Spleen (tissue), 7 donors: ENCODE measurements around the gene IKBKG.
"Not testable (repeated sequence)": the region's sequence is repeated elsewhere in the genome, so short reads cannot be mapped to it uniquely, and the experiment has no call there.

Source experiments
- POLR2AphosphoS5 ChIP-seq, 3 donors: sonication (generic); formaldehyde crosslinking; IDR thresholded peaks; one replicate each; pipeline ENCODE4 v1.5.1; 2017; ENCODE audit warnings: antibody characterized with exemption in 3 of 3
- TF ChIP-seq, protein P1 (sequence below), 11 experiments: fragments of 200-600 bp in 7 of 11; fragments of 450-650 bp in 4 of 11; sonication (generic) in 4 of 11; IDR thresholded peaks in 8 of 11; conservative IDR thresholded peaks in 3 of 11; 1 replicate in 7 of 11; 2 replicates in 4 of 11; pipeline versions ENCODE4 v1.4.0 to v1.8.0; 2016 to 2021; ENCODE audit warnings: antibody characterized with exemption in 11 of 11, inconsistent platforms in 4 of 11, mild to moderate bottlenecking in 1 of 11
- donor health status: DM: no; HTN: no; CAD: no; lungs with moderate emphysema.
- donor health status: DM: no; HTN: no; CAD: no.
- donor health status: DM: no; HTN: no; CAD: no.

GRCh38 chrX:154558896-154559295, 11.5 kb downstream of the IKBKG start:
- TF ChIP-seq POLR2AphosphoS5 (IDR thresholded peaks at IDR 0.05): not testable (repeated sequence)
- TF ChIP-seq, protein P1, sequence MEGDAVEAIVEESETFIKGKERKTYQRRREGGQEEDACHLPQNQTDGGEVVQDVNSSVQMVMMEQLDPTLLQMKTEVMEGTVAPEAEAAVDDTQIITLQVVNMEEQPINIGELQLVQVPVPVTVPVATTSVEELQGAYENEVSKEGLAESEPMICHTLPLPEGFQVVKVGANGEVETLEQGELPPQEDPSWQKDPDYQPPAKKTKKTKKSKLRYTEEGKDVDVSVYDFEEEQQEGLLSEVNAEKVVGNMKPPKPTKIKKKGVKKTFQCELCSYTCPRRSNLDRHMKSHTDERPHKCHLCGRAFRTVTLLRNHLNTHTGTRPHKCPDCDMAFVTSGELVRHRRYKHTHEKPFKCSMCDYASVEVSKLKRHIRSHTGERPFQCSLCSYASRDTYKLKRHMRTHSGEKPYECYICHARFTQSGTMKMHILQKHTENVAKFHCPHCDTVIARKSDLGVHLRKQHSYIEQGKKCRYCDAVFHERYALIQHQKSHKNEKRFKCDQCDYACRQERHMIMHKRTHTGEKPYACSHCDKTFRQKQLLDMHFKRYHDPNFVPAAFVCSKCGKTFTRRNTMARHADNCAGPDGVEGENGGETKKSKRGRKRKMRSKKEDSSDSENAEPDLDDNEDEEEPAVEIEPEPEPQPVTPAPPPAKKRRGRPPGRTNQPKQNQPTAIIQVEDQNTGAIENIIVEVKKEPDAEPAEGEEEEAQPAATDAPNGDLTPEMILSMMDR (IDR thresholded peaks at IDR 0.05 in 8 of 11, conservative IDR thresholded peaks at IDR 0.05 in 3 of 11): not testable (repeated sequence)
